Bone marrow (tissue), 2 donors: ENCODE measurements around the gene TAF3.

Experiments
- DNase-seq, 2 donors: peaks; one replicate each; lab custom pipeline; 2025; lab: John Stamatoyannopoulos, UW

The TAF3 gene

DNA sequence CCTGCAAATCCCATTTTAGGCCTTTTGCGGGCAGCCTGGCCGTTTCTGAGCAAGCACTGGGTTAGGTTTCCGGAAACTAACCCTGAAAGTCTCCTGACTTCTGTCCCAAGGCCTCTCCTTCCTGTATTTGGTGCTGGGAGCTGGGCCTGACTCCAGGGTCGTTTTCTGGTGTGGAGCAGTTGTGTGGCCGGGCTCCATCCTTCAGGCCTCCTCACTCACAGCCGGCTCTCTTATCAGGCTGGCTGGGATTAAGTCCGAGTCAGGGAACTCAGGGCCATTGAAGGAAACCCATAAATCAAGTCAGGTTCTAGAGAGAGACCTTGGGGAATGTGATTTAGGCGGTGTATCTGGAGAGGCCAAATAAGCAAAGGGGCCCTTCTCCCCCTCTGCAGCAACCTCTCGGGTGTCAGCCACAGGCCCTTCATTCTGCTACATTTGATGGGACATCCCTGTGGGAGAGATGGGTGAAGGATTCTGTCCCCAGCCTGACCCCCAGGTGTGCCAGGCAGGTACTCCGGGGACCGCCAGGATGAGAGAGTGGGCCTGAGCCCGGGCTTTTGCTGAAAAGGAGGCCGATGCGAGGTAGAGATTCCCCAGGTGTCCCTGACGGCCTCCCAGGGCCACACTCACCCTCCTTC, 239.4 kb downstream of the TAF3 start:
- DNase-seq: no peak

DNA sequence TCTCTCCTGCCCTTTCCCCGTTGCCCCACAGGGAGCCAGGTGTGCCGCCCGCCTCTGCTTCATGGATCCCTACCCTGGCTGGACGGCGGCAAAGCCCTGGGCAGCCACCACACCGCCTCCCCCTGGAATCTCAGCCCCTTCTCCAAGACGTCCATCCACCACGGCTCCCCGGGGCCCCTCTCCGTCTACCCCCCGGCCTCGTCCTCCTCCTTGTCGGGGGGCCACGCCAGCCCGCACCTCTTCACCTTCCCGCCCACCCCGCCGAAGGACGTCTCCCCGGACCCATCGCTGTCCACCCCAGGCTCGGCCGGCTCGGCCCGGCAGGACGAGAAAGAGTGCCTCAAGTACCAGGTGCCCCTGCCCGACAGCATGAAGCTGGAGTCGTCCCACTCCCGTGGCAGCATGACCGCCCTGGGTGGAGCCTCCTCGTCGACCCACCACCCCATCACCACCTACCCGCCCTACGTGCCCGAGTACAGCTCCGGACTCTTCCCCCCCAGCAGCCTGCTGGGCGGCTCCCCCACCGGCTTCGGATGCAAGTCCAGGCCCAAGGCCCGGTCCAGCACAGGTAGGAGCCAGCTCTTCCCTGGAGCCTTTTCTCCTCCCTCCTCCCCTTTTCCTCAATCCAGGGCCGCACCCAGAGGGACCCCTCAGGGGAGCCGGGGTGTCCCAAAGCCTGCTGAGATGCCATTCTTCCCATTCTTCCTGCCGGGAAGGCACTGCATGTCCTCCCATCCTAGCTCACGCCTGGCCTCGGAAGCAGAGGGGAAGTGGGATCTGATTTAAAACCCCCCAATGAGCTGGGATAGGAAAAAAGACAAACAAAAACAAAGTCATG, 240.2 kb downstream of the TAF3 start:
- no peak for DNase-seq

DNA sequence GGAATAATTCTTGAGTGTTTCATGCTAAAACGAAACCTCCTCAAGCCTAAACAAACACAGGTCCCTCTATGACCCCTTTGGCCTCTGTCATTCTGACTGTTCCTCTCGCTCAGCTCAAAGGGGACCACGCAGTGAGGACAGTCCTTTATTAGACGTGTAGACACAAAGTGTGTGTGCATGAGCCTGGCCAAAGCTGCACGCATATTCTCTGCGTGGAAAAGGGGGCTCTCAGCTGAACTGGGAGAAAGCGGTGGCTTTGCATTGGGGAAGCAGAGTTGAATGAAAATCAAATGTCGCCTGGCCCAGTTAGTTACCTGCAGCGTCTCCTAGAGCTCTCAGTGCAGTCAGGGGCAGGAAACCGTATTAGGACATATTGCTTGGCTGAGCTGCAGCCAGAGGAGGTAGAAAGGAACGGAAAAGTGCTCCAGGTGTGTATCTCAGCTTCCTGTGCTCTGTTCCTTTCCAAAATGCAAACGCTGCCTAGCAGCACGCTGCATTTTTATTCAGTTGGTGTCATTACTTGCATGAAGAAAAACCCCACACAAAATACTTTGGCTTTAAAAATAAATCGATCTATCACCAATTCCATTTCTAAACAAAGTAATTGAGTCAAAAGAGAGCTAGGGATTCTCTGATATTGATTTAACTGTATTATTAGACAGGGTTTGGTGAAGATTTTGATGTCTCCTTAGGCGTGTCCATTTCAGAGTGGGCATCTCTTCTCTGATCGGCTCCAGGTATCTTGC, 241.1 kb downstream of the TAF3 start:
- no peak for DNase-seq

DNA sequence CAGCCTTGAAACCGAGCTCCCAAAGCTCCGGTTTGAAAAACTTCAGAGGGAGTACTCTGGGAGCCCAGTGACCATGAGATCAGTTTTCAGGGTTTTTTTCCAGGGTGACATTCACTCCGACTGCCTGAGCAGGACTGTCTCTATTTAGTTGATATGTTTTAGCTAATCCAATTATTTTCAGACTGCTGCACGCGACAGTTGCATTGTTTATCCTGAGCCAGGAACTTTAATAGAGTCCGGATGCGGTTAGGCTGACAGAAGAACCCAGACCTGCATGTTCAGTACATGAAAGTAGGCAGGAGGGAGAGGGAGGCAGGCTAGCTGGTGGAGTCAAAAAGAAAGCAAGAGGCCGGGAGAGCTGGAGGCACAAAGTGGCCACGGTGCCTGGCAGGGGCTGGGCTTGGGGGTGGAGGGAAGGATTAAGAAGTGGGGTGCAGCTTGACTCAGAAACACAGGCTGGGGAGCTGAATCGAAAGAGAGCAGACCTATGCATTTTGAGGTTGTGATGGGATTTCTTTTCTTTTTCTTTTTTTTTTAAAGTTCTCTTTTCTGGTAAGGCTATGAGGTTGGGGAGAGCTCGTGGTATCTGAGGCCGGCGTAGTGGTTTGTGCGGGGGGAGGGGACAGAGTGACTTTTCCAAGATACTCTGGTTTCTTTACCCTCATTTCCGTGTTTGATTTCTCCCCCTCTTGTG, 241.9 kb downstream of the TAF3 start:
- no peak for DNase-seq

DNA sequence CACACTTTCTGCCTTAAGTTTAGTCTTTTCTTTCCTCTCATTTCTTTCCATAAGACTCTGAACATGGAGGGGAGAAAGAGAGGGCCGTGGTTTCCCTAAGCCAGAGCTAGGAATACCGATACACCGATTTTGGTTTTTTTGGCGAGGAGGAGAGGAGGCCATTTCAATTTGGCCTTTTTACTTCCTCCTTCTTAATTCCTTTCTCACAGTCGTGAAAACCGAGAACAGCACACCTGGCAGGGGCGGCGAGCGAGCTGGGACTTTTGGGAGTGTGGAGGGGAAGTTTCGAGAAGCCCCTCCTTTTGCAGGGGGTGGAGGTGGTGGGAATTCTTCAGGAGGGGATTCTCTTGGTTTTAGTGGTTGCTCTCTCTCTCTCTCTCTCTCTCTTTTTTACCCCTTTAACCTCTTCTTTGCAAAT, 242.4 kb downstream of the TAF3 start:
- DNase-seq: no peak

DNA sequence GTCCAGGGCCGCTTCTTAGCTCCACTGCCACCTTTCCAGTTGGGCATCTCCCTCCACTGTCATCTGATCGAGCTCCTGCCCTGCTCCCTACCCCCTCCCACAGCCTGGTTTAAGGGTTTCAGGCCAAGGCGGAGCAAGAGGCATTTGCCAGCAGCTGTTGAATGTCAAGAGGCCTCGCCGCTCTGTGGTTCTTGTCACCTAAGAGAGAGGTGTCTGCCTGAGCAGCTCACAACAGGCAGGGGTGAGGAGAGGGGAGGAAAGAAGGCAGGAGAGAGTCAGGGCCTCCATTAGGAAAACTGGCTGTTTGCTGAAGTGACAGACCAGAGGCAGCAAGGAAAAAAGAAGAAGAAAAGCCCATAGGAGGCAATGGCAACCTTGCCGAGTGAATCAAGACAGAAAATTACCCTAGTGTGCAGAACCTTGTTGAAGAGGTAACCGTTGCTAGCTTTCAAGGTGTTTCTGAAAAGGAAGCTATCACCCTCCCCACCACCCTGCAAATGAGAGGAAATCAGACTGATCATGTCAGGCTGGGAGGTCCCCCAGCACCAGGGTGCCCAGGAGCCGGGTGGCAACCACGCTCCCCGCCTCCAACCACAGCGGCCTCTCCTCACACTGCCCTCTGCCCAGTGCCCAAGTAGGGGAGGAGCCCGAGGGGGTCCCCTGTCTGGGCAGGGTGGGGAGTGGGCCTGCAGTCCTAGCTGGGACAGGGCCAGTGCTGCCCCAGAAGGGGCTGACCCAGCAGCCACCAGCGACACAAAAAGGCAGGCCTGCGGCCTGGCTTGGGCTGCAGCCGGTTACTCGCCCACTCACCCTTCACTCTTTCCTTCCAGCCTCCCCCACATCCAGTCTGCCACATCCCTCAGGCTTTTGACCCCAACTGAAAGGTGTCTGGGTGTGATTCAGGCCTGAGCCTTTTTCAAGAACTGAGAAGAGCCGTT, 243.2 kb downstream of the TAF3 start:
- no peak for DNase-seq

DNA sequence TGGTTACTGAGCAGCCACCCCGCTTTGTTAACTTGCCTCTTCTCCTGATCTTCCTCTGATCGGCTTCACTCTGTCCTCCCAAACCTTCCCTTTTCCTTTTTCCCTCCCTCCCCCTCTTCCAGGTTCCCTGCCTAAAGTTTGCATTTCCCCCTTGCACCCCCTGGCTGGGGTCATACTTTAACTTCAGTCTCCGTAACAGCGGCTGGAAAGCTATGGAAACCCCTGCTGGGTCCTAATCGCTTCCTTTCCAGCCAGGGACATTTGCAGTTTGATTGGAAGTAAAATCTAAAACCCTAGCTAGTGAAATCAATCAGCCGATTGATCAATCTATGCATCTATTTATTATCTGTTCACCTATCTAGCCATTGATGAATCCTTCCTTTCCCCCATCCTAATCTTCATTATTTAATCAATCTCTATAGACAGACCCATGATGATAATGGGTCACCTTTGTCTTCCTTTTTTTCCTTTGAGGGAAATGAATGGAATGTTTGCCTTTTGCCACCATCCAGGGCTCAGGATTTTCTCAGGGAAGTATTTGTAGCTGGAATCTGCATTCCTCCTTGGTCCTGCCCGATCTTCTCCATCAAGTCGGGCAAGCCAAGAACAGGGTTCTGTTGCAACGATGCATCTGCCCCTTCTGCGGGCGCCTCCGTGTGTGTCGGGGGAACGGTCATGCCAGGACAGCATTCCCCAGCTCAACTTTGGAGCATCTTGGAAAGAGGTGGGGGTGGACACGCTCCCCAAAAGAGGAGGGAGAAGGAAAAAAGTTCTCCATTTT, 245.0 kb downstream of the TAF3 start:
- no peak for DNase-seq

DNA sequence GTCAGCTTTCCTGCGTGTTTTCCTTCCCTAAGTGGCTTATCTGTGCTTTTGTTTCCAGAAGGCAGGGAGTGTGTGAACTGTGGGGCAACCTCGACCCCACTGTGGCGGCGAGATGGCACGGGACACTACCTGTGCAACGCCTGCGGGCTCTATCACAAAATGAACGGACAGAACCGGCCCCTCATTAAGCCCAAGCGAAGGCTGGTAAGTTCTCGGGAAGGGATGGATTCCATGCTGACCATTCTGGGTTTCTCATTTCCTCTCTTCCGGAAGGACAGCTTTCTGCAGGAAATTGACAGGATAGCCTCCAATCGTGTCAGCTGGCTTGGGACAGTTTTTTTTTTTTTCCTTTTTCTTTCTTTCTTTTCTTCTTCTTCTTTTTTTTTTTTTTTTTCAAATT, 245.6 kb downstream of the TAF3 start:
- DNase-seq: no peak

DNA sequence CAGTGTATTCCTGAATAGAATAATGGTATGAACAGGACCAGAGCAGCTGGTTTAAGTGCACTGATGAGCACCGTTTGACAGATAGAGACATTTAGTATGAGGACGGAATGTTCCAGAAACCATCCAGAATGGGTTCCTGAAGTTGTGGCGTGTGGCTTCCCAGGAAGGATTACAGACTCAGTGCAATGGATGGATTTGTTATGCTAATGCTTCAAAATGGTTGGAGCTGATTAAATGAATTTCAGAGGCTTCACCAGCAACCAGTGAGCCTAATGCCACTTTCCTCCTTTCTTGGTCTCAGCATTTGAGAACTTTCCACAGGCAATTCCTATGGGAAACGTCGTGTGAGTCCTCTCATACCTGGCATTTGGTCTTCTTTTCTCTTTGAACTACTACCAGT, 246.1 kb downstream of the TAF3 start:
- DNase-seq: no peak

DNA sequence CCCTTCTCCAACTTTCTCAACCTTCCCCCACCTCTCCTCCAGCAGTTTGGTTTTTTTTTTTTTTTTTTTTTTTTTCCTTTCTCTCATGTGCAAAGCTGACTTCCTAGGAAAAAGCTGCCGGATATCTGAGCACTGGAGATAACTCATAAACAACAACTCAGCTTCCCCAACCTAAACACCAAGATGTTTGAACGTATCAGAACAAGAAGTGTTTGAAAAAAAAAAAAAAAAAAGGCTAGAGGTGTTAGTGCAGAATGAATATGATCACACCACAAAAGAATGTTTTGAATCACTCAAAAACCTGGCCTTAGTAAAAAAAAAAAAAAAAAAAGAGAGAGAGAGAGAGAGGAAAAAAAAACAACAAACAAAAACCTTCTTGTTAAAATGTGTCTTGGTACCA, 247.3 kb downstream of the TAF3 start:
- DNase-seq: no peak

DNA sequence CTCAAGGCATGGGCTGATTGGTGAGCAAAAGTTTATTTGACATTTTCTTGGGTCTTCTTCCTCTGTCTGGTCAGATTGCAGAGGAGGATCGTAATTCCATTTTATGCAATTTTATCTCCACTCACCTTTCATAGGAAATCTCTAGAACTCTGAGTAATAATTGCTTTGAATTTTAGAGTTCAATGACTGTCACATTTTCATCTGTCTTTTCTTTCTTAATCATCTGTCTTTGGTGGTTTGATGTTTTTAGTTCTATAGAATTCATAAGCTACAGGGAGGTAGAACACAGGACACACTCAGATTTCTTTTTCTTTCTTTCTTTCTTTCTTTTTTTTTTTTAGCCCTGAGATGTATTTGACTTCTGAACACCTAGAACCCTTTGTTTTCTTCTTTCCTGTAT, 247.8 kb downstream of the TAF3 start:
- no peak for DNase-seq
